ENCODE results near the gene CASZ1.

Gene CASZ1

DNA sequence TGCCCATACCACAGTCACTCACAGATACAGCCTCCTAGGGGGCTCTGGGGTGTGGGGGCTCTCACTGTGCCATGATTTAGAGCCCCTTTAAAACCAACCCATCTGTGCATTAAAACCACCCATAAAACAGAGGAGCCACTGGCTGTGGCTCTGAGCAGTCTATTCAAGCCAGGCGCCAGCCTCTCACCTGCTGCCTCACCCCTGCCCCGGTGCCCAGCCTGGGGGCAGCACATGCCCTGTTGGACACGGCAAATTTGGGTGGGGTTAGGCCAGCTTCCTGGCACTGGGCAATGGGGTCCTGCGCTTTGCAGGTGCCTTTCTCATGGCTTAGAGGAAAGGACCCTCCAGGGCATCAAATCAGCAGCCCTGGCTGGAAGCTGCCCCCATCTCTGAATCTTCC is 73.1 kb downstream of the CASZ1 start:
- no peak for DNase-seq

DNA sequence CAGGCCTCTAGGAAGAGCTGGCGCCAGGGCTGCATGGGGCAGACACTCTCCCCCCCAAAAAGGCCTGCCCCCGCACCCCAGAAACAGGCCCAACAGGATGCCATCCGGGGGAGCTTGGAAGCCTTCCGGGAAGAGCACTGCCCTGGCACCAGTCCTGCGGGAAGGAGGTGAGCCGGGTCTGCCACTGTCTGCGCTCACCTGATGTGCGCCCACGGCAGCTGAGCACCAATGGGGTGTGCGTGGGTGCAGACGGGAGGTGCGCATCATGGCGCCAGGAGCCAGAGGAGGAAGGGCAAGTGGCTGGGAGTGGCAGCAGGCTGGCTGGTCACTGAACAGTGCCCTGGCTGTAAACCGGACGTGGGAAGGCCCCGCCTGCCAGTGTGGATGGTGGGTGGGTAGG is 73.6 kb downstream of the CASZ1 start:
- DNase-seq, result no peak

DNA sequence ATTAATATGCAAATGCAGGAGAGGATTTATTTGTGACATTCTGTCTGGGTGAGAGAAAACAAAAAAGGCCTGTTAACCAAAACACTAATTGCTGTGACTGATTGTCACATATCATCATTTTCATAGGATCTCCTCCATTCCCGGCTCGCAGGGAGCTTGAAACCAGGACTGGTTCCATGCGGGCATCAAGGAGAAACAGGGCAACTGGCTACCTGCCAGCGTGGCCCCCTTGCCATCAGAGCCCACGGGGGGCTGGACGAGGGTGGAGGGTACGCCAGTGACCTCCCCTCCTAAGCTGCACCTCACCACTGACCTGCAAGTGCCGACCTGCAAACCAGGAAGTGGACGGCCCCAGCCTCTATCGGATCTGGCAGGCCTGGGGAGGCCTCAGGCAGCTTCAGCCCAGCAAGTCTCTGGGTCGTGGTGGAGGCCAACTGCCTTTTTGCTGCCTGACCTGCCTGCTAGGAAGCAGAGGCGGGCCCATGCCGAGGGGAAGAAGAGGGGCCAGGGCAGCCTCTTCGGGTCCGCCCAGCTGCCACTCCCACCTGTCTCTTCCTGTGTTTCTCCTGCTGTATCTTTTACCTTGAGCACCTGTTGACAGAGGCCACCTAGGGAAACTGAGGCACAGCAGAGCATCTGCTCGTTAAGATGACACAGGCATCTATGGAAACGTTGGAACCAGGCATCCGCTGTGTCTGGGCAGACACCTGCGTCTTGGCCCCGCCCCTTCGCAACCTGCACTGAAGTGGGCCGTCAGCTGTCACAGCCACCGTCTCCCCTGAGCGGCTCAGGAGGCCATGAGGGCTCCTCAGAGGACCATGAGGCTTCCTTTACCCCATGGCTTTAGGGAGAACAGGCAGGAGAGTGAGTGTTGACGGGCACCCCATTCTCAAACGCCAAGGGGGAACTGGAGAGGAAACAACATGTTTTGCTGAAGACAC is 74.8 kb downstream of the CASZ1 start:
- DNase-seq, result no peak

DNA sequence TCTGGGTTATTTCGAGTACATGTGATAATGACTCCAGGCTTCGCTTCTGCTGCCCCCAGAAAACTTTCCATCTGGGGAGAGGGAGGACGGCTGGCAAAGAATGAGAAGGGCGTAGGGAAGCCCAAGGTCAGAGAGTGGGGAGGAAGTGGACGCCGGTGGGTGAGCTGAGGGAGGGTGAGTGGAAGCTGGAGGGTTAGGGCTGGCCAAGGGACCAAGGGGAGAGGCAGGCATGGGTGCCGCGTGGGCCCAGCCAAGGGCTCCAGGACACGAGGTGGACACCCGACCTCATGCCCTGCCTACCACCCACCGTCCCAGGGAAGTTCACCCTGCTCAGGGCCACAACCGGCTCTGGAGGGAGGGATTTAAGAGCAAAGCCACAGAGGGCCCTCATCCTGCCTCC is 75.8 kb downstream of the CASZ1 start:
- no peak for DNase-seq

GRCh38 chr1:10718083-10718415 is 78.4 kb downstream of the CASZ1 start:
- no peak for DNase-seq

DNA sequence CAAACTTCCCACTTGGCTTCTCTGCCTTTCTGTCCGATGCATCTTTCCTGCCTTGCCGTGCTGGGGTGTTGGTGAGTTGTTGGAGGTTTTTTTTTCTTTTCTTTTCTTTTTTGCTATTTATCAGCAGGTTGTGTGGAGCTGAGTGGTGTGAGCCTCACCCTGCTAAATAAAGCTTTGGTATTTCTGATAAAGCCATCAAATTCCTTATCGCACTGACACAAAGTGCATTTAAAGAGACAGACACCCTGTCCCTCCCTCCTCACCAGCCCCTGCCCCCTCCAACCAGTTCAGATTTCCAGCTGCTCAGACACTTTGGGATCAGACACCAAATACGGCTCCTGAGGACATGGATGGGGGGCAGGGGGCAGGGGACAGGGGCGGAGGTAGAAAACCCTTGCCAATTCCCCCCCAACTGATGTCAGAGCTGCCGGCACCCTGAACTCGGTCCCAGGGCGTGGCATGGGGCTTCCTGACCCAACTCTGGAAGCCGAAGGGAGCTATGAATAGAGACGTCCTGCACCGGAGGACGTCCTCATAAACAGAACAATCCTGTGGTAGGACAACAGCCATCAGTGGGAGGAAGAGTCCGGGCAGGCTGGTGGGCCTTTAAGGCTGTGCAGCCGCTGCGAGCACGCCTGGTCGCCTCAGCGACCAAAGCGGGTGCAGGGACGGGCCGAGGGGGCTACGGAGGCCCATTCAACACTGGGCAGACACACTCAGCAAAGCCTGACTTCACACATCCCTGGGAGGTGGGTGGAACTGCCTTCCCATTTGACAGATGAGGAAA is 79.0 kb downstream of the CASZ1 start:
- DNase-seq, result no peak

DNA sequence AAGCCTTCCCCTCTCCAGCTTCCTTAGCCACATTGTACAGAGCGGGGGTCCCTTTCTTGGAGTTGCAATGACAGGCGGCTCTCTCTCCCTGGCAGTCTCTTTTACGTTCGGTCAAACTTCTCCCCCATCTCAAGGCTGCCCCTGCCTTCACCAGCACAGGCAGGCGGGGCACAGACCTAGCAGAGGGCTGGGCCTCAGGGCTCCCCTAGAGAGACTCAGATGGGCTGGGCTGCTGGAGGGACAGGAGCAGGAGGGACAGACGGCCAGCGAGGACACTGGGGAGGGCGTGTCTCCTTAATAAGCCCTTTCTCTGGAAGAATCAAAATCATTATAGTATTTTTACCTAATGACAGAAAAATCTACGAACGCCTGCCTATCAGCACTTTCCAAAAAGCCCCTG is 79.6 kb downstream of the CASZ1 start:
- DNase-seq, result no peak

GRCh38 chr1:10714337-10715114 is 81.9 kb downstream of the CASZ1 start:
- DNase-seq, result no peak

- no peak for DNase-seq
These were observed 82.8 kb downstream of the CASZ1 start for GRCh38 chr1:10713614-10714013.

- no peak for DNase-seq
These were observed 83.7 kb downstream of the CASZ1 start for GRCh38 chr1:10712568-10713362.

- no peak for DNase-seq
These were observed 86.0 kb downstream of the CASZ1 start for GRCh38 chr1:10710489-10710888.

GRCh38 chr1:10709646-10710045 is 86.8 kb downstream of the CASZ1 start:
- DNase-seq, result no peak

DNA sequence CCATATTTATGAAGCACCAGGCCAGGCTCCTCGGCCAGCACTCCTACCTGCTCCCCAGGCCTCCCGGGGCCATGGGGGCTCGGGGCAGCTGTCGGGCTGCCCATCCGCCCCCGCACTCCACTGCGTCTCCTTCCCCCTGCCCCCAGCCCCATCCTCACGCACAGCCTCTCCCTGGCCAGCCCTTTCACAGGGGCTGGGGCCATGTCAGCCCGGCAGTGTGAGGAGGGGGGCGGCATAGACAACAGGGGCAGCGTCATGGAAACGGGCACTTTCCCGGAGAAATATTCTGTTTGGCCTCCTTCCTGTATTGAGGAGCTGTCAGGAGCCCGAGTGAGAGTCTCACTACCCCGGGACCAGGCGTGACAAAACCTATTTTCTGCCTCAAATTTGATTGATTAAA is 87.3 kb downstream of the CASZ1 start:
- no peak for DNase-seq

- DNase-seq, result no peak
These were observed 87.7 kb downstream of the CASZ1 start for GRCh38 chr1:10708757-10709156.

GRCh38 chr1:10707208-10707607 is 89.2 kb downstream of the CASZ1 start:
- no peak for DNase-seq

DNA sequence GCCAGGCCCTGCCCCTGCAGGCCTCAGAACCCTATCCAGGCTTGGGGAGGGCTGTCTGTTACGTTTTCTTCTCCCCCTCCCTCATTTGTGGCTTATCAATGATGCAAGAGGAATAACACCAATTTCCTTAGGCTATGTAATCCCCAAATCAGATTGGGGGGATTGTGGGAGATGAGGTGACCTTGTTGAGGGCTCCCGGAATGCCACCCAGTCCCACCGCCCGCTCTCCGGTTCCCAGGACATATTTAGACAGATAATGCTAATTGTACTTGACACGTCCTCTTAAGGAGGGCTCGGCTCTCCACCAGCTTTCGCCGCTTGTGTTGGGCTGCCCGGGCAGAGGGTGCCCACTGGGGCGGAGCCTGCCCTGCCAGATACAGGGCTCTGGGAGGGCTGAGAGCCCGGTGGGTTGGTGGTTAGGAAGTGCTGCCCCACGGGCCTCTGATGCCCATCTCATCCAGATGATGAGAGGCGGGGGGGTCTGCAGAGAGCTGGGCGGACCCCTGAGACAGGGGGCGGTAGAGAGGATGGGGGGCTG is 90.0 kb downstream of the CASZ1 start:
- DNase-seq, result no peak

- DNase-seq, result no peak
These were observed 90.5 kb downstream of the CASZ1 start for GRCh38 chr1:10705953-10706352.

- DNase-seq, result no peak
These were observed 92.0 kb downstream of the CASZ1 start for GRCh38 chr1:10704368-10704882.

GRCh38 chr1:10703702-10704101 is 92.7 kb downstream of the CASZ1 start:
- DNase-seq, result no peak

GRCh38 chr1:10701145-10701544 is 95.3 kb downstream of the CASZ1 start:
- no peak for DNase-seq

DNA sequence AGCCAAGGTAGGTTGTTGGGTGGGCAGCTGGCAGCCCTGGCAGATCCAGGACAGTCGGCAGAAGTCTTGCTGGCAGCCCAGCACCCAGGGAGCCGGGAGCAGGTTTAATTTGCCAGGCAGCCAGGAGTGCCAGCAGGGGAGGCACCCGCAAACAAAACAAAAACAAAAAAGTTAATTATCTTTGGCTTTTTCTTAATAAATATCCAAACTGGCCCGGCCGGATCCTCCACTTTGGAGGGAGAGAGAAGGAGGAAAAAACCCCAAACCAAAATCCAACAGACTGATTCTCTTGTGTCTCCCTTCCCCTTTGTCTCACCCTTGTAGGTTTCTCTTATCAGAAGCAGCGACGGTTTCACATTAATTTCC is 97.0 kb downstream of the CASZ1 start:
- no peak for DNase-seq
